Neutrophil (primary cell): ENCODE measurements around the gene PITHD1.

Source experiments
- H3K27ac ChIP-seq: fragments of 200-600 bp; sonication (generic); 2 replicates; pipeline ENCODE4 v1.5.1; 2016; ENCODE audit warnings: mild to moderate bottlenecking, moderate library complexity
- H3K27me3 ChIP-seq: fragments of 200-600 bp; sonication (generic); 2 replicates; pipeline ENCODE4 v1.6.0; 2016; ENCODE audit warnings: mild to moderate bottlenecking
- H3K36me3 ChIP-seq: fragments of 200-600 bp; sonication (generic); 2 replicates; pipeline ENCODE4 v1.5.1; 2017
- H3K4me1 ChIP-seq, 2 experiments: fragments of 200-600 bp in 1 of 2; sonication (generic) in 1 of 2; 1 replicate in 1 of 2; 2 replicates in 1 of 2; pipeline versions ENCODE4 v1.5.1 to v1.6.1; 2013 to 2016; ENCODE audit warnings: low read depth in 1 of 2, low read length in 1 of 2, mild to moderate bottlenecking in 1 of 2, moderate library complexity in 1 of 2; ENCODE audit not compliant: control insufficient read depth in 1 of 2, insufficient read depth in 1 of 2
- H3K4me3 ChIP-seq, 2 experiments: fragments of 200-600 bp in 1 of 2; sonication (generic) in 1 of 2; 1 replicate in 1 of 2; 2 replicates in 1 of 2; pipeline ENCODE4 v1.5.1; 2013 to 2016; ENCODE audit warnings: low read depth in 1 of 2, low read length in 1 of 2, mild to moderate bottlenecking in 1 of 2, moderate library complexity in 1 of 2
- H3K9me3 ChIP-seq: fragments of 200-600 bp; sonication (generic); 2 replicates; pipeline ENCODE4 v1.5.1; 2016
- CTCF ChIP-seq: fragments of 200-600 bp; sonication (generic); IDR thresholded peaks from 2 replicates; pipeline ENCODE4 v1.5.1; 2016; ENCODE audit warnings: antibody characterized with exemption

PITHD1 gene

GRCh38 chr1:23742670-23743286 lies 35.4 kb upstream of the PITHD1 start:
- H3K27me3 ChIP-seq = no peaks in the 10 kb centered on the region
- peaks cover 14 to 22% of the 10 kb centered on the region in 2 experiments for H3K4me1 ChIP-seq
- peaks cover 6% of the 10 kb centered on the region for H3K36me3 ChIP-seq
- H3K9me3 ChIP-seq = no peaks in the 10 kb centered on the region
- H3K27ac ChIP-seq = peak overlapping the region; percentile 85
- peak overlapping the region; percentile 87 for H3K4me3 ChIP-seq
- TF ChIP-seq CTCF = no peak

GRCh38 chr1:23743287-23744152 lies 34.7 kb upstream of the PITHD1 start, which contains the start of gene ELOA:
Gene ELOA, plus strand, starts transcription at chr1:23743471. Its CDS starts 33 bp downstream, at chr1:23743504.
- H3K27ac ChIP-seq = peak within 1 kb of the TSS; percentile 85
- H3K9me3 ChIP-seq = no peaks in the 10 kb centered on the region
- no peaks in the 10 kb centered on the region for H3K27me3 ChIP-seq
- H3K36me3 ChIP-seq = peaks cover 6% of the 10 kb centered on the region
- H3K4me3 ChIP-seq = peak within 1 kb of the TSS; percentile 87
- TF ChIP-seq CTCF = no peak
- peaks cover 14 to 22% of the 10 kb centered on the region in 2 experiments for H3K4me1 ChIP-seq

DNA sequence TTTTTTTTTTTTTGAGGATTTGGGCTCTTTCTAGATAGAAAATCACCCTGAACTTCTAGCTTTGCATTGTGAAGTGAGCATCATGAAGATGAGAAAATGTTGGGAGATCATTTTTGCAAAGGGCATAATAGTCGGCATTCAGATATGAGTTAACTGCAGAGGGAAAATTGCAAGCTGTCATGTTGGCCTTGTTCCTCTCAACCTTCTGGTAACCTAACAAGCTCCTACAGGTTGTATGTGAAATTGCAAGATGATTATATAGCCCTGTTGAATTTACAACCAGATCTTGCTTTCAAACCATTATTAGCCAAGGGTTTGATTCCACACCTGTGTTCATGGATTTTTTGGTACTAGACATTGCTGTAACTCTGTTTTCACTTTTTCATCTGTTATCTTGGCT lies 32.7 kb upstream of the PITHD1 start:
- Histone ChIP-seq H3K36me3 (peaks cover 14% of the 10 kb centered on the region), H3K4me3 (no peak overlapping the region), H3K27ac (no peak overlapping the region), H3K27me3 (no peaks in the 10 kb centered on the region), H3K4me1 (peaks cover 14 to 22% of the 10 kb centered on the region in 2 experiments), H3K9me3 (no peaks in the 10 kb centered on the region)
- TF ChIP-seq CTCF = no peak

DNA sequence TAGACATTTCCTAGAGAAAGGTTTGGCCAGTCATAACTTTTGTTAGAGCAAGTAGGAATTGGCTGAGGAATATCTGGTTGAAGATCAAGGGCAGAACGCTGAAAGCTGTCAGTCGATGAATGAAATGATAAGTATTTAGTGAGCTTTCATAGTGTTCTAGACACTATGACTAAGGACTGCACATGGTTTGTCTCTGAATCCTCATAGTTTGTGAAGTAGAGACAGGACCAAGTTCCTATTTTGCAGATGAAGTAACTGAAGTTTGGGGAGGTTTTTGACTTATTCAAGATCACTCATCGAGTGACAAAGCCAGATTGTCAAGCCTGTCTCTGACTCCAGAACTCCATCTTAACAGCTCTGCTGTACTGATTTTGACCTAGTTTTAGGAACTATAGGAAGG lies 30.2 kb upstream of the PITHD1 start:
- H3K4me1 ChIP-seq = peaks cover 9 to 16% of the 10 kb centered on the region in 2 experiments
- H3K27ac ChIP-seq = no peak overlapping the region
- no peak for TF ChIP-seq CTCF
- peaks cover 39% of the 10 kb centered on the region for H3K36me3 ChIP-seq
- no peaks in the 10 kb centered on the region for H3K9me3 ChIP-seq
- H3K4me3 ChIP-seq = no peak overlapping the region
- no peaks in the 10 kb centered on the region for H3K27me3 ChIP-seq

DNA sequence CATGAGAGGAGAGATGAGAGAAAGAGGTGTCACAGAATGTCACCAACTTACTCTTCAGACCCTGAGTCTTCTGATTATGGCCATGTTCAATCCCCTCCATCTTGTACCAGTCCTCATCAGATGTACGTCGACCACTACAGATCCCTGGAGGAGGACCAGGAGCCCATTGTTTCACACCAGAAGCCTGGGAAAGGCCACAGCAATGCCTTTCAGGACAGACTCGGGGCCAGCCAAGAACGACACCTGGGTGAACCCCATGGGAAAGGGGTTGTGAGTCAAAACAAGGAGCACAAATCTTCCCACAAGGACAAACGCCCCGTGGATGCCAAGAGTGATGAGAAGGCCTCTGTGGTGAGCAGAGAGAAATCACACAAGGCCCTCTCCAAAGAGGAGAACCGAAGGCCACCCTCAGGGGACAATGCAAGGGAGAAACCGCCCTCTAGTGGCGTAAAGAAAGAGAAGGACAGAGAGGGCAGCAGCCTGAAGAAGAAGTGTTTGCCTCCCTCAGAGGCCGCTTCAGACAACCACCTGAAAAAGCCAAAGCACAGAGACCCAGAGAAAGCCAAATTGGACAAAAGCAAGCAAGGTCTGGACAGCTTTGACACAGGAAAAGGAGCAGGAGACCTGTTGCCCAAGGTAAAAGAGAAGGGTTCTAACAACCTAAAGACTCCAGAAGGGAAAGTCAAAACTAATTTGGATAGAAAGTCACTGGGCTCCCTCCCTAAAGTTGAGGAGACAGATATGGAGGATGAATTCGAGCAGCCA lies 27.0 kb upstream of the PITHD1 start:
- no peak overlapping the region for H3K4me3 ChIP-seq
- TF ChIP-seq CTCF = no peak
- H3K36me3 ChIP-seq = peaks cover 71% of the 10 kb centered on the region
- H3K9me3 ChIP-seq = no peaks in the 10 kb centered on the region
- no peaks in the 10 kb centered on the region for H3K27me3 ChIP-seq
- H3K4me1 ChIP-seq = no peaks in the 10 kb centered on the region
- H3K27ac ChIP-seq = no peak overlapping the region
